ENCODE measurements around the gene ZNF664.
"Not testable (repeated sequence)": the region's sequence is repeated elsewhere in the genome, so short reads cannot be mapped to it uniquely, and the experiment has no call there.

ZNF664 gene

DNA sequence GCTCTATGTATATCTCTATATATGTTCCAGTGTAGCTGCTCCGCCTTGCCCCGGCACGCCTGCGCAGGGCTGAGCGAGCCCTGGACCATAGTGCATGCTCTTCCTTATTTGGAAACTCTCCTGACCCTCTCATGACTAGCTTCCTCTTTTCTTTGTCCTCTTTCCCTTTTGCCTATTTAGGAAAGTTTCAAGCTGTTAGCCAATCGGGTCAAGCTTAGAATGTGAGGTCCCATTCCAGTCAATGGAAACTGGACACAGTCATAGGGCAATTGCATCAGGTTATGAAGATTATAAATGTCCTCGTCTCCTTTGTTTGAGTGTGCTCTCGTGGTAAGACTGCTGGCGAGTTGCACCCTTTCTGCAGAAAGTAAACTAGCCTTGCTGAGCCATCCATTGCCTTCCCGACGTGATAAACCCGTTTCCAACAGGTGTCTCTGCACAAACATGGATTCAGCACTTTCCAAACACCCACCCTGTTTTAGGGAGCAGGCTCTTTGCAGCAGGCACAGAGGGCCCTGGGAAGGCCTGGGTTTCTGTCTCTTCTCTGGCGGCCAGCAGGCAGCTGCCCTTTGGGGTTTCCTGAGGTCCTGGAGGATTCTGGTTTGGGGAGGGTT, 31.3 kb upstream of the ZNF664 start:
- no peak for DNase-seq (ENCODE audit: low read depth in 4 of 4, low spot score in 1 of 4)

- DNase-seq (ENCODE audit: low read depth in 4 of 4, low spot score in 1 of 4): no peak
Measured at GRCh38 chr12:123942238-123942653, 30.8 kb upstream of the ZNF664 start.

GRCh38 chr12:123942911-123943648, 29.9 kb upstream of the ZNF664 start:
- no peak for DNase-seq (ENCODE audit: low read depth in 4 of 4, low spot score in 1 of 4)

DNA sequence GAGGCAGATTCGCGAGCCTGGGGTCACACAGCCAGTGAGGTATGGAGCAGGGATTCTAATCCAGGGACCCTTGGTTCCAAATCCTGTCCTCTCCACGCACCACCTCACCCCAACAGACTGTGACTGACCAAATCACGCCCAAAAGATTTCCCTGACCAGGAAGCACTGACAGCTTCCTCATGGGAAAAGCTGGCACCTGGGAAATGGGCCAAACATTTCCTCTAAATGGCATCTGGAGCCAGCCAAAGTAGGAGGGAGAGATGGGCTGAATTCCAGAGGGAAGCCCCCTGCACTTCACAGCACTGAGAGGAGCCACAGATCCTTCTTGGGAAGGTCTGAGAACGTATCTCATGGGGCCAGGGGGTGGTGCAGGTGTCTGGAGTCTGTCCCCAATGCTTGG, 29.2 kb upstream of the ZNF664 start:
- no peak for DNase-seq (ENCODE audit: low read depth in 4 of 4, low spot score in 1 of 4)

DNA sequence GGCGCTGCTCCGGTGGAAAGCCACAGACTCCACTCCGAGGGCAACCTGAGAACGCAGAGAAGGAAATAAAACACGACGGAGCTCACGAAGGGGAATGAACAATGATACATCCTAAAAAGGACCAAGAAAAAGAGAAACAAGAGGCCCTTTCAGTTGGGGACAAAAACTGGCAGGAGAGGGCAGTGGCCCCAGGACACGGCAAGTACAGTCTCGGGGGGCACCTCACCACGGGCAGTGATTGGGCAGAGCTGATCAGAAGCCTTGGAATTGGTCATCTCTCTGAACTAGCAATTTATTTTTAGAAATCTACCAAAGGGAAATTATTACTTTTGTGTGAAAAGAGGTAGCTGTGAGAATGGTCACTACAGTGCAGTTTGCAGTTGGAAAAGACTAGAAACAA, 28.3 kb upstream of the ZNF664 start:
- no peak for DNase-seq (ENCODE audit: low read depth in 4 of 4, low spot score in 1 of 4)

DNA sequence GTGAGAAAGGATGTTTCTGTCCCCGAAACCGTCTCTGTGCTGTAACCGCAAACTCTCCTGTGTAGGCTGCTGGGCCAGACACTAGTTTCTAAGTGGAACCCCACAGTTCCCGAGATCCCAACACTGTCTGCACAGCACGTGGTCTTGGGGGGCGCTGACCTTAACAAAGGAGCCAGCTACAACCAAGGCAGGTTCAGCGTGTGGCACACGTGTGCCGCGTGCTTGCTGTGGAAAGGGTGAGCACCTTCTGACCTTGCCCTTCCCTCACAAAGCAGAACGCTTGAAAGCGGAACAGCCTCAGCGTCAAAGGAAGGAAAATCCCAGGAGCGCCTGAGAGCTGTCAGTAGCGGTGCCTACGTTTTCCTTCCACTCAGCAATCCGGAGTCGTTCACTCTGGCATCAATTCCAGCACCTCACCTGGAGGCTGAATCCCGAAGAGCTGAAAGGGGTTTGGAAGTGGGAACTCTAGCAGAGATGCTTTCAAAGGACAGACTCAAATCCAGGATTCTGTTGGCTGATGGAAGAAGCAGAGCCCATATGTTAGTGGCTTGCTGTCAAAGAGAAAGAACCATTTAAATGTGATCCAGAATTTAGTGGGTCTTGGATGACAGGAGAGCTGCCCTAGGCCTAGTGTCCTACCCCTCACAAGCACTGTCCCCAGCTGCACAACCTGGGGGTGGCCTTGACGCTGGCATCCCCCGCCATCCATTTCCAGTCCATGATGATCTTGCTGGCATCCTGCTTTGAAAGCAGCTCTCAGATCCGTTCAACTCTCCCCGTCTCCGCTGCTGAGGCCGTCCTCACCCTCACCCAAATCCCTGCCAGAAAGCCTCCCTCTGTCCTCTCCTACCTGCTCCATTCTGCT, 27.5 kb upstream of the ZNF664 start:
- DNase-seq (ENCODE audit: low read depth in 4 of 4, low spot score in 1 of 4): no peak

- DNase-seq (ENCODE audit: low read depth in 4 of 4, low spot score in 1 of 4): no peak
Measured at GRCh38 chr12:123946152-123946515, 26.9 kb upstream of the ZNF664 start.

DNA sequence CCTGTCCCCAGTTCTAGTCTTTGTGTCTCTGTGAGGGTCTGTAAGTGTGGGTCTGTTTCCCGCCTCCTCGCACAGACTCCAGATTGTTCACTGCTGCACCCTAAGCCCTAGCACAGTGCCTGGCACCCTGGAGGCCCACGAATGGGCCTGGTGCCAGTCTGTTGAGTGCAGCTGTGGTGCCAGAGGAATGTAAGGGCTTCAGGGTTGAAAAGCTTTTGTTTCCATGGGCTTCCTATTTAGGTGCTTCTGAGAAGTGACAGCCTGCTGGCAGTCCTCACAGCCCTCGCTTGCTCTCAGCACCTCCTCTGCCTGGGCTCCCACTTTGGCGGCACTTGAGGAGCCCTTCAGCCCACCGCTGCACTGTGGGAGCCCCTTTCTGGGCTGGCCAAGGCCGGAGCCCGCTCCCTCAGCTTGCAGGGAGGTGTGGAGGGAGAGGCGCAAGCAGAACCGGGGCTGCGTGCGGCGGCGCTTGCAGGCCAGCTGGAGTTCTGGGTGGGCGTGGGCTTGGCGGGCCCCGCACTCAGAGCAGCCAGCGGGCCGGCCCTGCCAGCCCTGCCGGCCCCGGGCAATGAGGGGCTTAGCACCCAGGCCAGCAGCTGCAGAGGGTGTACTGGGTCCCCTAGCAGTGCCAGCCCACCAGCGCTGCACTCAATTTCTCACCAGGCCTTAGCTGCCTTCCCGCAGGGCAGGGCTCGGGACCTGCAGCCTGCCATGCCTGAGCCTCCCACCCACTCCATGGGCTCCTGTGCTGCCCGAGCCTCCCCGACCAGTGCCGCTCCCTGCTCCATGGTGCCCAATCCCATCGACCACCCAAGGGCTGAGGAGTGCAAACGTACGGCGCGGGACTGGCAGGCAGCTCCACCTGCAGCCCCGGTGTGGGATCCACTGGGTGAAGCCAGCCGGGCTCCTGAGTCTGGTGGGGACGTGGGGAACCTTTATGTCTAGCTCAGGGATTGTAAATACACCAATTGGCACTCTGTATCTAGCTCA, 26.2 kb upstream of the ZNF664 start:
- not testable (repeated sequence) for DNase-seq (ENCODE audit: low read depth in 4 of 4, low spot score in 1 of 4)

DNA sequence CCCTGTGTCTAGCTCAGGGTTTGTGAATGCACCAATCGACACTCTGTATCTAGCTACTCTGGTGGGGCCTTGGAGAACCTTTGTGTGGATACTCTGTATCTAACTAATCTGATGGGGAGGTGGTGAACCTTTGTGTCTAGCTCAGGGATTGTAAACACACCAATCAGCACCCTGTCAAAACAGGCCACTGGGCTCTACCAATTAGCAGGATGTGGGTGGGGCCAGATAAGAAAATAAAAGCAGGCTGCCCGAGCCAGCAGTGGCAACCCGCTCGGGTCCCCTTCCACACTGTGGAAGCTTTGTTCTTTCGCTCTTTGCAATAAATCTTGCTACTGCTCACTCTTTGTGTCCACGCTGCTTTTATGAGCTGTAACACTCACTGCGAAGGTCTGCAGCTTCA, 25.5 kb upstream of the ZNF664 start:
- not testable (repeated sequence) for DNase-seq (ENCODE audit: low read depth in 4 of 4, low spot score in 1 of 4)

GRCh38 chr12:123948401-123948795, 24.6 kb upstream of the ZNF664 start:
- no peak for DNase-seq (ENCODE audit: low read depth in 4 of 4, low spot score in 1 of 4)

DNA sequence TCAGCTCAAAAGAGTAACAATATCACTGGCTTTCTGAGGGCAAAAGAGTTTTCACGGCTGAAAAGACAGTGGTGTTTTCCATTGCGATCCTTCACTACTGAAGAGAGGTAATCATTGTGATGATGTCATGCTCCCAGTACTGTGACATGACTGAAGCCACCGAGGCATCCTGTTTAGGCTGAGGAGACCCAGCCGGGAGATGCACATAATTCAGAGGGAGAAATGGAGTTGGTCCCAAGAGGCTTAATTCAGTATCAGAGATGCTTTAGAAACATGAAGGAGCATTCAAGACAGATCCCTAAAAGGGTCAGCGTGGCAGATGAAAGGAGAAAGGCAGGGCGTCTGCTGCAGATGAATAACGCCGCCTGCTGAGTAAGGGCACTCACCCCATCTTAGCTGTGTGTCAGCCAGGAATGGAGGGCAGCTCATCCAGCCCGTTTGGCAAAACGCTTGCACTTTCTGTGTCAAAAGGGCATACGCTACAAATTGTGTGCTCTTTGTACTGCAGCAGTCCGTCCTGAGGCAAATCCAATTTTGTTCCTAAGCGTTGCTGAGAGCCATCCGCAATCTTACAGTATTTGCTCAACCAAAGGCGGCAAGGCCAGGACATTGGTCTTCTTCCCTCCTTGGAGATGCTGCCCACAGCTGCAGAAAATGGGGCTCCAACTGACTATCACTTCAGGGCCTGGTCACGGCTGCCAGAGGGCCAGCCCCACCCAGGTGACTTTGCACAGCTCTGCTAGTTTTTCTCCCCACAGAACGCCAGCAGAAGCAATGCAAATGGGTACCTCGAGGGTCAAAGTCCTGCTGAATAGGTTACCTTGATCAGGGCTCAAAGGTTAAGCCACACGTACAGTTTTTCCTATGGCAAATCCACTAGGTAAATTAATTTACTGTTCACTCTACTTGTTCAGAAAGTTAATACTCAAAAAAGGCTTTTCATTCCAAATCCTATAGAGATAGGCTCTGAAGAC, 23.9 kb upstream of the ZNF664 start:
- DNase-seq (ENCODE audit: low read depth in 4 of 4, low spot score in 1 of 4): no peak

- no peak for DNase-seq (ENCODE audit: low read depth in 4 of 4, low spot score in 1 of 4)
Measured at GRCh38 chr12:123949770-123950165, 23.2 kb upstream of the ZNF664 start.

GRCh38 chr12:123950476-123951349, 22.3 kb upstream of the ZNF664 start:
- DNase-seq (ENCODE audit: low read depth in 4 of 4, low spot score in 1 of 4): no peak

GRCh38 chr12:123951467-123951866, 21.5 kb upstream of the ZNF664 start:
- no peak for DNase-seq (ENCODE audit: low read depth in 4 of 4, low spot score in 1 of 4)

GRCh38 chr12:123952037-123952436, 21.0 kb upstream of the ZNF664 start:
- DNase-seq (ENCODE audit: low read depth in 4 of 4, low spot score in 1 of 4): no peak

GRCh38 chr12:123954647-123955350, 18.2 kb upstream of the ZNF664 start:
- no peak for DNase-seq (ENCODE audit: low read depth in 4 of 4, low spot score in 1 of 4)

DNA sequence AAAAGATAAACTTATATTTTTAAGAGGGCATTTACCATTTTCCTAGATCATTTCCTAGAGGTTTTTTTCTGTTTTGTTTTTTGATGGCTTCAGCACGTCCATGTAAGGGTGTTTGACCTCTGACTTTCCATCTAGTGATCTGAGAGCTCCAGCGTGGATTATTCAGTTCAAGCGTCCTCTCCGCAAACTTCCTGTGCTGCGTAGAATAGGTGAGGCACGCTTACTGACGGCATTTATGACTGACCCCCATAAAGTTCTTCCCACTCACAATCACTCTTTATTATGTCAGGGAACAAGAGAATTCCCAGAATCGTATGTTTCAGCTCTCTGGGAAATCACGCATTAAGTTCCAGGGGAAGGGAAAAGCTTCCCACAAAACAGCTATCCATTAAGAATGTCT, 16.8 kb upstream of the ZNF664 start:
- DNase-seq (ENCODE audit: low read depth in 4 of 4, low spot score in 1 of 4): no peak

DNA sequence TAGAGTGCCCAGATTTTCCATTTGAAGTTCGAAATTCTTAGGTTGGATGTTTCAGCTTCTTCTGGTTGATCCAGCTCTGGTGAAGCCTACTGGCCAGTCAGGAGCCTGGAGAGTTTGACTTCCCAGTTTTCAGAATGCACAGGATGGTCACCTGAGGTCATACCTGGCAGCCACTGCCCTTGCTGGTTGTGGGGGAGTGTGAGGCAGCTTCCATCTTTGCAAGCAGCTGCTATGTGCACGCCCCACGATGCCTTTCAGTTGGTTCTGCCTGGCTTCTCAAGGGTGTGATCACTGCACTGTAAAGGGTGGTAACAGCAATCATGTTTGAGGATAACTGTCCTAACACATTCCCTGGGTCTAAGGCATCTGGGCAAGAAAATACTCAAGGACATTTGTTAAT, 15.8 kb upstream of the ZNF664 start:
- DNase-seq (ENCODE audit: low read depth in 4 of 4, low spot score in 1 of 4): no peak

Data from stimulated activated CD4-positive, alpha-beta T cell treated with anti-CD3 and anti-CD28 coated beads, Interleukin-1b, Interleukin-23, amount 100 ng/mL, for 24 hours (primary cell).